Chondrocyte (in vitro differentiated cells): ENCODE data around the gene LASP1. TPM values are rescaled to one million over a fixed set of nuclear protein-coding genes. Genes with fewer than 3 reads are reported as not detected.

Source experiments
- DNase-seq: peaks from one replicate; pipeline ENCODE4 v3.0.0; 2021; ENCODE audit warnings: mixed read lengths, low spot score
- H3K27ac Mint-ChIP-seq: one replicate; pipeline ENCODE4 v1.8.0; 2021; ENCODE audit warnings: mild to moderate bottlenecking, moderate library complexity, mixed read lengths; ENCODE audit not compliant: unreplicated experiment
- H3K27me3 Mint-ChIP-seq: 2 replicates; pipeline ENCODE4 v1.8.0; 2021; ENCODE audit warnings: low read depth, mixed read lengths
- H3K36me3 Mint-ChIP-seq: 2 replicates; pipeline ENCODE4 v1.8.0; 2021; ENCODE audit warnings: low read depth, mixed read lengths
- H3K4me1 Mint-ChIP-seq: 2 replicates; pipeline ENCODE4 v1.8.0; 2021; ENCODE audit warnings: low read depth, mild to moderate bottlenecking, mixed read lengths
- H3K4me3 Mint-ChIP-seq: one replicate; pipeline ENCODE4 v1.8.0; 2021; ENCODE audit warnings: mild to moderate bottlenecking, moderate library complexity, mixed read lengths; ENCODE audit not compliant: unreplicated experiment
- H3K9me3 Mint-ChIP-seq: 2 replicates; pipeline ENCODE4 v1.8.0; 2021; ENCODE audit warnings: low read depth, mixed read lengths
- CTCF ChIP-seq: fragments of 200-600 bp; sonication (generic); IDR thresholded peaks from 2 replicates; pipeline ENCODE4 v1.5.0; 2021; ENCODE audit warnings: antibody characterized with exemption, mild to moderate bottlenecking, moderate library complexity
- total RNA-seq: library from RNA; stranded (reverse); gene quantifications from 3 replicates; pipeline ENCODE4 v1.2.1, GENCODE V29; 2021

The LASP1 gene
- total RNA-seq, 1 donor from 2014 or later: 599 TPM

GRCh38 chr17:38894276-38894675 is 24.4 kb downstream of the LASP1 start:
- peaks cover 40% of the 10 kb centered on the region for H3K36me3 Mint-ChIP-seq
- no peaks in the 10 kb centered on the region for H3K27me3 Mint-ChIP-seq
- DNase-seq: no peak
- H3K27ac Mint-ChIP-seq: peak overlapping the region; percentile 58
- no peaks in the 10 kb centered on the region for H3K9me3 Mint-ChIP-seq
- no peak for TF ChIP-seq CTCF
- peaks cover 78% of the 10 kb centered on the region for H3K4me1 Mint-ChIP-seq
- H3K4me3 Mint-ChIP-seq: no peak overlapping the region

GRCh38 chr17:38896346-38896954 is 26.6 kb downstream of the LASP1 start:
- Mint-ChIP-seq H3K4me1 (peaks cover 86% of the 10 kb centered on the region), H3K4me3 (no peak overlapping the region), H3K27me3 (no peaks in the 10 kb centered on the region), H3K36me3 (peaks cover 36% of the 10 kb centered on the region), H3K9me3 (no peaks in the 10 kb centered on the region), H3K27ac (peak overlapping the region; percentile 82)
- no peak for DNase-seq
- TF ChIP-seq CTCF: no peak

- Mint-ChIP-seq H3K27ac (peak overlapping the region; percentile 94), H3K36me3 (peaks cover 30% of the 10 kb centered on the region), H3K4me3 (no peak overlapping the region), H3K9me3 (no peaks in the 10 kb centered on the region), H3K27me3 (no peaks in the 10 kb centered on the region), H3K4me1 (peaks cover 79% of the 10 kb centered on the region)
- DNase-seq: no peak
- TF ChIP-seq CTCF: no peak
Observed at GRCh38 chr17:38897176-38897575, 27.3 kb downstream of the LASP1 start.

GRCh38 chr17:38897671-38898290 is 27.9 kb downstream of the LASP1 start:
- peaks cover 74% of the 10 kb centered on the region for H3K4me1 Mint-ChIP-seq
- DNase-seq: peak; percentile 85
- no peaks in the 10 kb centered on the region for H3K9me3 Mint-ChIP-seq
- no peak for TF ChIP-seq CTCF
- H3K27ac Mint-ChIP-seq: peak overlapping the region; percentile 94
- no peaks in the 10 kb centered on the region for H3K27me3 Mint-ChIP-seq
- peak overlapping the region; percentile 36 for H3K4me3 Mint-ChIP-seq
- peaks cover 28% of the 10 kb centered on the region for H3K36me3 Mint-ChIP-seq

- no peak for TF ChIP-seq CTCF
- Mint-ChIP-seq H3K27ac (peak overlapping the region; percentile 94), H3K36me3 (peaks cover 30% of the 10 kb centered on the region), H3K27me3 (no peaks in the 10 kb centered on the region), H3K9me3 (no peaks in the 10 kb centered on the region), H3K4me1 (peaks cover 73% of the 10 kb centered on the region), H3K4me3 (no peak overlapping the region)
- peak; percentile 81 for DNase-seq
Observed at GRCh38 chr17:38898291-38898679, 28.4 kb downstream of the LASP1 start.
